A549 (cell line): ENCODE data around the gene DPYSL4.

Experiments
- BHLHE40 ChIP-seq: IDR thresholded peaks from 2 replicates; pipeline ENCODE4 v1.6.1; 2012; ENCODE audit warnings: low read depth, low read length, inconsistent platforms
- CBX2 ChIP-seq: fragments of 200-600 bp; sonication (generic); IDR thresholded peaks from 2 replicates; pipeline ENCODE4 v1.6.1; 2016; ENCODE audit warnings: low read depth, mild to moderate bottlenecking, borderline replicate concordance
- CTCF ChIP-seq: fragments of >200 bp; sonication (Bioruptor Twin); formaldehyde crosslinking; IDR thresholded peaks from 3 replicates; pipeline ENCODE4 v1.5.1; 2016
- EP300 ChIP-seq, 2 experiments: fragments of >200 bp; sonication (Bioruptor Twin); formaldehyde crosslinking; IDR thresholded peaks; 2 replicates in 1 of 2; 3 replicates in 1 of 2; pipeline ENCODE4 v1.6.1; 2016 to 2017
- NFE2L2 ChIP-seq: fragments of 150-350 bp; conservative IDR thresholded peaks from 2 replicates; pipeline ENCODE4 v1.6.1; 2014; ENCODE audit warnings: low read length
- POLR2A ChIP-seq: IDR thresholded peaks from 2 replicates; pipeline ENCODE4 v1.6.1; 2012; ENCODE audit warnings: mild to moderate bottlenecking, low read length
- RAD21 ChIP-seq, 2 experiments: fragments of >200 bp in 1 of 2; sonication (Bioruptor Twin) in 1 of 2; formaldehyde crosslinking in 1 of 2; IDR thresholded peaks in 1 of 2; conservative IDR thresholded peaks in 1 of 2; 2 replicates in 1 of 2; 3 replicates in 1 of 2; pipeline ENCODE4 v1.6.1; 2012 to 2018; ENCODE audit warnings: inconsistent platforms in 1 of 2
- ZC3H11A ChIP-seq: fragments of 450-650 bp; IDR thresholded peaks from 2 replicates; pipeline ENCODE4 v1.6.1; 2014; ENCODE audit warnings: antibody characterized with exemption, mild to moderate bottlenecking

DNA sequence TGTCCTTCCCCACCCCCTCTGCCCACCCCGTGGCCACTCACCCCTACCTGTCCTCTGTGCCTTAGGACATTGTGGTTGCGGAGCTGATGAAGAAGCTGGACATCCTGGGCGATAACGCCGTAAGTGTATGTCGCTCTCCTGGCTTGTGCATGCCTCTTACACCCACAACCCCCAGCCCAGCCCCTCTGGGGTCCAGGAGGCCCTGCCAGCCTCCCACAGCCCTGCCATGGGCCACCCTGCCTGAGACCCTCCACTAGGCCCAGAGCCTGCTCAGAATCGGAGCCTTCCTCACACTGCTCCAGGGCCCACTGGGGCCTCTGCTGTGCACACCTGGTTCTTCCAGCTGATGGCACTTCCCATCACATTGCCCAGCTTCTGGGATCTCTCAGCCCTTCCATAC is 36.8 kb upstream of the DPYSL4 start:
- no peak for TF ChIP-seq BHLHE40
- no peak for TF ChIP-seq EP300 (IDR thresholded peaks at IDR 0.05)
- no peak for TF ChIP-seq POLR2A
- no peak for TF ChIP-seq NFE2L2
- TF ChIP-seq CTCF = no peak
- no peak for TF ChIP-seq CBX2
- no peak for TF ChIP-seq ZC3H11A
- no peak for TF ChIP-seq RAD21 (conservative IDR thresholded peaks at IDR 0.05 in 1 of 2, IDR thresholded peaks at IDR 0.05 in 1 of 2)
